ENCODE data around the gene GPX4.

DNA sequence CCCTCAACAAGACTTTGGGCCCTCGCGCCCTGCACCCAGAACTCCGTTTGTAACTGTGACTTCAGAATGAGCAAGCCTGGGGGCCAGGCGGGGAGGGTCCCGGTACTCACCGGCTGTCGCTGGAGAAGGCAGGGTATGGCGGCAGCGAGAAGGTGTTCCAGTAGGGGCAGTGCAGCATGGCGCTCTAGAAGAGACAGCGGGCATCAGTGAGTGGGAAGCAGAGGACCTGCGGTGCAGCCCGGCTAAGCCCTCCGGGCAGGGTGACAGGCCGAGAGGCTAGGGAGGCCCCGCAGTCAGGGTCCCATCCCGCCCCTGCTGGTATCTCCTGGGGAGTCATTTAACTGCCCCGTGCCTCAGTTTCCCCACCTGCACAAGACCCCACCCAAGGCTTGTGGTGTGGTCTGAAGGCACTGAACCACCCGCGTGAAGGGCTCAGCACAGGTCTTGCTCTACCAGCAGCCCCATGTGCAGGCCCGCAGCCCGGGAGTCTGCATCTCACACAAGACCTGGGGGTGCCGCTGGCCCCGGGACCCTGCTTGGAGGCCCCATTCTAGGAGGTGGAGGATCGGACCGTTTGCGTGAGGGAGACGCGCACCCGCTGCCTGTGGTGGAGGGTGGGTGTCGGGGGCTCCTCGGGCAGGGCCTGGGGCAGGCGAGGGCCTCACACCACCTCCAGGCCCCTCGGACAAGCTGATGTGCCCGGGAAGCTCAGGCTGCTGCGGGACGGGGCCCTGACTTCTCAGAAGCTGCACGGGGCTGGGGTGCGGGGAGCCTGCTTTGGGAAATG is 45.7 kb downstream of the GPX4 start:
- TF ChIP-seq, protein P1, sequence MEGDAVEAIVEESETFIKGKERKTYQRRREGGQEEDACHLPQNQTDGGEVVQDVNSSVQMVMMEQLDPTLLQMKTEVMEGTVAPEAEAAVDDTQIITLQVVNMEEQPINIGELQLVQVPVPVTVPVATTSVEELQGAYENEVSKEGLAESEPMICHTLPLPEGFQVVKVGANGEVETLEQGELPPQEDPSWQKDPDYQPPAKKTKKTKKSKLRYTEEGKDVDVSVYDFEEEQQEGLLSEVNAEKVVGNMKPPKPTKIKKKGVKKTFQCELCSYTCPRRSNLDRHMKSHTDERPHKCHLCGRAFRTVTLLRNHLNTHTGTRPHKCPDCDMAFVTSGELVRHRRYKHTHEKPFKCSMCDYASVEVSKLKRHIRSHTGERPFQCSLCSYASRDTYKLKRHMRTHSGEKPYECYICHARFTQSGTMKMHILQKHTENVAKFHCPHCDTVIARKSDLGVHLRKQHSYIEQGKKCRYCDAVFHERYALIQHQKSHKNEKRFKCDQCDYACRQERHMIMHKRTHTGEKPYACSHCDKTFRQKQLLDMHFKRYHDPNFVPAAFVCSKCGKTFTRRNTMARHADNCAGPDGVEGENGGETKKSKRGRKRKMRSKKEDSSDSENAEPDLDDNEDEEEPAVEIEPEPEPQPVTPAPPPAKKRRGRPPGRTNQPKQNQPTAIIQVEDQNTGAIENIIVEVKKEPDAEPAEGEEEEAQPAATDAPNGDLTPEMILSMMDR (IDR thresholded peaks at IDR 0.05), result no peak
- no peak for TF ChIP-seq POLR2A (IDR thresholded peaks at IDR 0.05)
